WTC11 (cell line): ENCODE measurements around the gene RBM20. TPM values are rescaled to one million over a fixed set of nuclear protein-coding genes. Genes with fewer than 3 reads are reported as not detected.

Source experiments
- ATAC-seq: fragments of 200-7000 bp; cut with Tn5 transposase; 2 replicates; pipeline ENCODE4 v1.10.0; 2021; ENCODE audit warnings: mild to moderate bottlenecking, moderate library complexity
- CTCF ChIA-PET: fragments of 300-600 bp; sonication (Branson Sonifier 250); formaldehyde crosslinking; loops from one replicate; lab custom pipeline; 2021; ENCODE audit warnings: antibody characterized with exemption; lab: Charles Lee
- POLR2A ChIA-PET: fragments of 350-600 bp; sonication (Branson Sonifier 250); formaldehyde crosslinking; loops from one replicate; lab custom pipeline; 2021; ENCODE audit warnings: antibody characterized with exemption; lab: Charles Lee
- DNase-seq: peaks from one replicate; pipeline ENCODE4 v3.0.0; 2021; ENCODE audit warnings: low spot score
- H3K27ac Mint-ChIP-seq: 2 replicates; pipeline ENCODE4 v1.8.0; 2021; ENCODE audit warnings: mixed read lengths
- H3K27me3 Mint-ChIP-seq: 2 replicates; pipeline ENCODE4 v1.8.0; 2021; ENCODE audit warnings: low read depth, mild to moderate bottlenecking, moderate library complexity, mixed read lengths
- H3K36me3 Mint-ChIP-seq: 2 replicates; pipeline ENCODE4 v1.8.0; 2021; ENCODE audit warnings: mixed read lengths
- H3K4me1 Mint-ChIP-seq: 2 replicates; pipeline ENCODE4 v1.8.0; 2022; ENCODE audit warnings: mixed read lengths
- H3K4me3 Mint-ChIP-seq: 2 replicates; pipeline ENCODE4 v1.8.0; 2021; ENCODE audit warnings: mild to moderate bottlenecking, moderate library complexity, mixed read lengths
- H3K9me3 Mint-ChIP-seq: 2 replicates; pipeline ENCODE4 v1.8.0; 2021; ENCODE audit warnings: mixed read lengths
- CBFB ChIP-seq: sonication (generic); formaldehyde crosslinking; IDR thresholded peaks from 2 replicates; pipeline ENCODE4 v1.8.1; 2022; ENCODE audit warnings: mild to moderate bottlenecking, low read depth, missing genetic modification reagents
- ELF4 ChIP-seq: sonication (generic); formaldehyde crosslinking; IDR thresholded peaks from 2 replicates; pipeline ENCODE4 v1.8.1; 2022; ENCODE audit warnings: low read depth, mild to moderate bottlenecking, moderate library complexity, missing genetic modification reagents
- EMX1 ChIP-seq: fragments of 250-450 bp; sonication (Bioruptor Pico); IDR thresholded peaks from 2 replicates; pipeline ENCODE4 v1.8.0; 2021; ENCODE audit warnings: mild to moderate bottlenecking
- GRHL2 ChIP-seq: fragments of 250-450 bp; sonication (Bioruptor Pico); IDR thresholded peaks from 2 replicates; pipeline ENCODE4 v1.8.0; 2022; ENCODE audit warnings: mild to moderate bottlenecking, moderate library complexity; ENCODE audit not compliant: insufficient replicate concordance, severe bottlenecking
- GTF2I ChIP-seq: fragments of 250-450 bp; sonication (Bioruptor Pico); conservative IDR thresholded peaks from 2 replicates; pipeline ENCODE4 v1.4.0; 2021; ENCODE audit warnings: mild to moderate bottlenecking
- KAT7 ChIP-seq: sonication (generic); formaldehyde crosslinking; IDR thresholded peaks from 2 replicates; pipeline ENCODE4 v1.8.1; 2023; ENCODE audit warnings: missing genetic modification reagents, mild to moderate bottlenecking, borderline replicate concordance
- MXD4 ChIP-seq: fragments of 250-450 bp; sonication (Bioruptor Pico); IDR thresholded peaks from 2 replicates; pipeline ENCODE4 v1.8.0; 2021; ENCODE audit warnings: mild to moderate bottlenecking, moderate library complexity, borderline replicate concordance
- OVOL2 ChIP-seq: fragments of 250-450 bp; sonication (Bioruptor Pico); IDR thresholded peaks from 2 replicates; pipeline ENCODE4 v1.9.0; 2021; ENCODE audit warnings: mild to moderate bottlenecking, borderline replicate concordance
- RELA ChIP-seq: sonication (generic); formaldehyde crosslinking; IDR thresholded peaks from 2 replicates; pipeline ENCODE4 v1.8.1; 2022; ENCODE audit warnings: missing genetic modification reagents, mild to moderate bottlenecking, borderline replicate concordance
- SMAD3 ChIP-seq: sonication (generic); formaldehyde crosslinking; IDR thresholded peaks from 2 replicates; pipeline ENCODE4 v1.8.0; 2022; ENCODE audit warnings: missing genetic modification reagents, mild to moderate bottlenecking, borderline replicate concordance
- SP1 ChIP-seq: sonication (generic); formaldehyde crosslinking; conservative IDR thresholded peaks from 2 replicates; pipeline ENCODE4 v1.8.1; 2022; ENCODE audit warnings: missing genetic modification reagents
- ZNF138 ChIP-seq: sonication (generic); formaldehyde crosslinking; conservative IDR thresholded peaks from 2 replicates; pipeline ENCODE4 v1.8.1; 2022; ENCODE audit warnings: mild to moderate bottlenecking, moderate library complexity, missing genetic modification reagents
- ZNF219 ChIP-seq: sonication (generic); formaldehyde crosslinking; IDR thresholded peaks from 2 replicates; pipeline ENCODE4 v1.8.0; 2023; ENCODE audit warnings: missing genetic modification reagents, mild to moderate bottlenecking, borderline replicate concordance
- ZNF671 ChIP-seq: fragments of 250-450 bp; sonication (Bioruptor Pico); IDR thresholded peaks from 2 replicates; pipeline ENCODE4 v1.8.0; 2021; ENCODE audit warnings: mild to moderate bottlenecking
- total RNA-seq: library from RNA; stranded (reverse); gene quantifications from 3 replicates; pipeline ENCODE4 v1.2.3, GENCODE V29; 2021
- TF ChIP-seq, protein P1 (sequence below): sonication (generic); formaldehyde crosslinking; IDR thresholded peaks from 2 replicates; pipeline ENCODE4 v1.8.1; 2022; ENCODE audit warnings: mild to moderate bottlenecking, missing genetic modification reagents, moderate library complexity, borderline replicate concordance
- TF ChIP-seq, protein P2 (sequence below): sonication (generic); formaldehyde crosslinking; IDR thresholded peaks from 2 replicates; pipeline ENCODE4 v1.8.0; 2022; ENCODE audit warnings: mild to moderate bottlenecking, missing genetic modification reagents
- TF ChIP-seq, protein P3 (sequence below): fragments of 250-450 bp; sonication (Bioruptor Pico); IDR thresholded peaks from 2 replicates; pipeline ENCODE4 v1.9.0; 2021; ENCODE audit warnings: mild to moderate bottlenecking
- TF ChIP-seq, protein P4 (sequence below): fragments of 250-450 bp; sonication (Bioruptor Pico); IDR thresholded peaks from 2 replicates; pipeline ENCODE4 v1.9.0; 2021; ENCODE audit warnings: mild to moderate bottlenecking, borderline replicate concordance
- TF ChIP-seq, protein P5 (sequence below): sonication (generic); formaldehyde crosslinking; IDR thresholded peaks from 2 replicates; pipeline ENCODE4 v1.8.1; 2022; ENCODE audit warnings: low read depth, mild to moderate bottlenecking, moderate library complexity, missing genetic modification reagents, borderline replicate concordance

RBM20 gene
- total RNA-seq, 1 experiment from 2014 or later, result 0.52 TPM

DNA sequence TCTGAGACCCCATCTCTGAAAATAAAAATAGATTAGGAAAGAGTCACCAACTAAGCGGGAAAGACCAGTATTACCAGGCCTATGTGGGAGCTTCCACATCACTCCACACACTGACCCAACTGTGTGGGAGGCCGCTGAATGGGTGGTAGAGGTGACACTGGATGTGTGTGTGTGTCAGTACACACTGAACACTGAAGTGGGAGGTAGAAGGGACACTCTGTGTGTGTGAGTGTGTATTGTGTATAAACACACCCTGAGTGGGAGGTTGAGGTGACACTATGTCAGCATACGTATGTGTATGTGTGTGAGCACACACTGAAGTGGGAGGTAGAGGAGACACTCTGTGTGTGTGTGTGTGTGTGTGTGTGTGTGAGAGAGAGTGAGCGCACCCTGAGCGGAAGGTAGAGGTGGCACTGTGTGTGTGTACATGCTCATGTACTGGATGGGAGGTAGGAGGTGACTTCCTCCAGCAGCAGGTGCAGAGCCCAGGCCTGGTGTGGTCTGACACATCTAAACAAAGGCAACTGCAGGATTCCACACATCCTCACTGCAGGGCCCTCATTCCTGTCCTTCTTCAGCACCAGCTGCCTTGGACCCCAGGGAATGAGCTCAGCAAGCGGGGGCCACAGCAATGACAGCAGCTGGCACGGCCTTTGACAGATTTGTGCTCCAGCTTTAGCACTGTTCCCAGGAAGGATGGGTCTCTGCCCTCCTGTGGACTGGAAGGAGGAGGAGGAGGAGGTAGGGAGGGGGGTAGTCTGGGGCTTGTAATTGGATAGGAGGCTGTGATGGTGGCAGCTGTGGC is 26.5 kb upstream of the RBM20 start:
- ChIA-PET POLR2A (no interaction called here), CTCF (interaction anchor here (1.8 kb wide), 1 partner anchor 7 kb away, joined by 8 read pairs; no protein-coding TSS in a partner anchor)
- DNase-seq, result no peak
- TF ChIP-seq OVOL2 (CRISPR knock-in tag), result no peak
- Mint-ChIP-seq H3K27me3 (no peaks in the 10 kb centered on the region; the same call in 1 of the 2 replicates), H3K4me1 (no peaks in the 10 kb centered on the region), H3K36me3 (no peaks in the 10 kb centered on the region), H3K27ac (no peak overlapping the region), H3K4me3 (no peak overlapping the region), H3K9me3 (peaks cover 7% of the 10 kb centered on the region; the same call in 1 of the 2 replicates)
- ATAC-seq, result no peak; the same call in 1 of the 2 replicates

DNA sequence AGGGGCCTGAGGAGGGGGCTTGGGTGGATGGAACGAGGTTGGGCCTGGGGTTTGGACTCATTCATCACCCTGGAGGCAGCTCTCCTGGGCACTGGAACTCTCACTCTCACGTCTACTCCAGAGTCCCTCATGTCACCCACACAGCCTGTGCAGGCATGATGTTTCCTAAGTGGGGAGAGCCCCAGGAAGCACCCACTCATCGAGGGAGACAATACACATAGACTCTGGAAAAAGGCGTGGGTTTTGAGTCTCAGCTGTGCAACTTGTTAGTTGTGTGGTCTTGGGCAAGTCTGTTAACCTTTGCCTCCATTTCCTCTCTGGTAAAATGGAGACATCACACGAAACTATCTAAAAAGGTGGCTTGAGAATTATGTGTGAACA is 25.9 kb upstream of the RBM20 start:
- no peaks in the 10 kb centered on the region; the same call in none of the 2 replicates for H3K27me3 Mint-ChIP-seq
- no peak for ATAC-seq
- no peaks in the 10 kb centered on the region for H3K36me3 Mint-ChIP-seq
- no peaks in the 10 kb centered on the region for H3K4me1 Mint-ChIP-seq
- DNase-seq, result no peak
- POLR2A ChIA-PET, result no interaction called here
- H3K4me3 Mint-ChIP-seq, result no peak overlapping the region
- peaks cover 8% of the 10 kb centered on the region; the same call in 1 of the 2 replicates for H3K9me3 Mint-ChIP-seq
- TF ChIP-seq KAT7 (CRISPR knock-in tag) (no peak), ELF4 (no peak), CBFB (CRISPR knock-in tag) (no peak), SMAD3 (no peak), GTF2I (CRISPR knock-in tag) (no peak), EMX1 (CRISPR knock-in tag) (no peak), ZNF138 (CRISPR knock-in tag) (no peak), RELA (no peak)
- TF ChIP-seq, protein P1, sequence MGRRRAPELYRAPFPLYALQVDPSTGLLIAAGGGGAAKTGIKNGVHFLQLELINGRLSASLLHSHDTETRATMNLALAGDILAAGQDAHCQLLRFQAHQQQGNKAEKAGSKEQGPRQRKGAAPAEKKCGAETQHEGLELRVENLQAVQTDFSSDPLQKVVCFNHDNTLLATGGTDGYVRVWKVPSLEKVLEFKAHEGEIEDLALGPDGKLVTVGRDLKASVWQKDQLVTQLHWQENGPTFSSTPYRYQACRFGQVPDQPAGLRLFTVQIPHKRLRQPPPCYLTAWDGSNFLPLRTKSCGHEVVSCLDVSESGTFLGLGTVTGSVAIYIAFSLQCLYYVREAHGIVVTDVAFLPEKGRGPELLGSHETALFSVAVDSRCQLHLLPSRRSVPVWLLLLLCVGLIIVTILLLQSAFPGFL (CRISPR knock-in tag), result no peak
- TF ChIP-seq, protein P2, sequence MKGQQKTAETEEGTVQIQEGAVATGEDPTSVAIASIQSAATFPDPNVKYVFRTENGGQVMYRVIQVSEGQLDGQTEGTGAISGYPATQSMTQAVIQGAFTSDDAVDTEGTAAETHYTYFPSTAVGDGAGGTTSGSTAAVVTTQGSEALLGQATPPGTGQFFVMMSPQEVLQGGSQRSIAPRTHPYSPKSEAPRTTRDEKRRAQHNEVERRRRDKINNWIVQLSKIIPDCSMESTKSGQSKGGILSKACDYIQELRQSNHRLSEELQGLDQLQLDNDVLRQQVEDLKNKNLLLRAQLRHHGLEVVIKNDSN (CRISPR knock-in tag), result no peak
- CTCF ChIA-PET, result interaction anchor here (1.8 kb wide), 1 partner anchor 8 kb away, joined by 8 read pairs; no protein-coding TSS in a partner anchor
- no peak overlapping the region for H3K27ac Mint-ChIP-seq

DNA sequence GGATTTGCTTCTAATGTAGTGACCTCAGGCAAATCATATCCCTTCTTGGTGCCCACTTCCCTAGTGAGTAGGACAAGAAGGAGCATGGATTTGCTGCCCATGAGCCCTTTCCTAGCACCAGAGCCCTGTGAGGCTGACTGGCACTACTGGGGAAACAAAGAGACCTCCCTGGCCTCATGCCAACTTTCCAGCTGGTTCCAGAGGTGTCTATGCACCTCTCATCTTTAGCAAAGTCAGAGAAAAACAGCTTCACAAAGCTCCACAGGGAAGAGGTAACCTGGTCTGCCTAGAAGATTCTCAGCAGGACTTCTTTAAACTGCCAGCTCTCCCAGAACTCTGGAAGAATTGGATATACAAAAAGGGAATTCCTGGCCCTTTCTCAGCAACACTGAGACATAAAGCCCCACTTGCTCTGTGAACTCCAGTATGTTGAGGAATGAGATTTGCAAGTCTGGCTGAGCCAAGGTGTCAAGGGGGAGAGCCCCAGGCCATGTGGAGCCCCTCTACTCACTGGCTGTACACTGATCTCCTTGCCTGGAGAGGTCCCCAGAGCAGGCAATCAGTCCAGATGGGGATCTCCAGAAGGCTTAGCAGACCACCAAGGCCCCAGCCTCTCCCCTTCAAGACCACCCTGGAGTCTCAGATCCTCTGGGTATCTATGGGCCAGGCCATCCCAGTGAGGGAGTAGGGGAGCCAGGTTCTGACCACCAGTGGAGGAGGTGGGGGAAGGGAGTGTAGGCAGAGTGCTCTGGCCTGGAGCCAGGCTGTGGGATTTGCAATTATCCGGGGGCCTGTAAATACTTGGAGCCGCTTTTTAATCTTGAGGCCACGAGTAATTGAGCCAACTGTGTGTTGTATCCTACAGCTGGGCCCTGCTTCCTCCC is 24.4 kb upstream of the RBM20 start:
- no peak overlapping the region for H3K27ac Mint-ChIP-seq
- H3K36me3 Mint-ChIP-seq, result no peaks in the 10 kb centered on the region
- no peak for DNase-seq
- TF ChIP-seq MXD4 (CRISPR knock-in tag), result no peak
- TF ChIP-seq, protein P3, sequence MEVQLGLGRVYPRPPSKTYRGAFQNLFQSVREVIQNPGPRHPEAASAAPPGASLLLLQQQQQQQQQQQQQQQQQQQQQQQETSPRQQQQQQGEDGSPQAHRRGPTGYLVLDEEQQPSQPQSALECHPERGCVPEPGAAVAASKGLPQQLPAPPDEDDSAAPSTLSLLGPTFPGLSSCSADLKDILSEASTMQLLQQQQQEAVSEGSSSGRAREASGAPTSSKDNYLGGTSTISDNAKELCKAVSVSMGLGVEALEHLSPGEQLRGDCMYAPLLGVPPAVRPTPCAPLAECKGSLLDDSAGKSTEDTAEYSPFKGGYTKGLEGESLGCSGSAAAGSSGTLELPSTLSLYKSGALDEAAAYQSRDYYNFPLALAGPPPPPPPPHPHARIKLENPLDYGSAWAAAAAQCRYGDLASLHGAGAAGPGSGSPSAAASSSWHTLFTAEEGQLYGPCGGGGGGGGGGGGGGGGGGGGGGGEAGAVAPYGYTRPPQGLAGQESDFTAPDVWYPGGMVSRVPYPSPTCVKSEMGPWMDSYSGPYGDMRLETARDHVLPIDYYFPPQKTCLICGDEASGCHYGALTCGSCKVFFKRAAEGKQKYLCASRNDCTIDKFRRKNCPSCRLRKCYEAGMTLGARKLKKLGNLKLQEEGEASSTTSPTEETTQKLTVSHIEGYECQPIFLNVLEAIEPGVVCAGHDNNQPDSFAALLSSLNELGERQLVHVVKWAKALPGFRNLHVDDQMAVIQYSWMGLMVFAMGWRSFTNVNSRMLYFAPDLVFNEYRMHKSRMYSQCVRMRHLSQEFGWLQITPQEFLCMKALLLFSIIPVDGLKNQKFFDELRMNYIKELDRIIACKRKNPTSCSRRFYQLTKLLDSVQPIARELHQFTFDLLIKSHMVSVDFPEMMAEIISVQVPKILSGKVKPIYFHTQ (CRISPR knock-in tag), result no peak
- TF ChIP-seq, protein P4, sequence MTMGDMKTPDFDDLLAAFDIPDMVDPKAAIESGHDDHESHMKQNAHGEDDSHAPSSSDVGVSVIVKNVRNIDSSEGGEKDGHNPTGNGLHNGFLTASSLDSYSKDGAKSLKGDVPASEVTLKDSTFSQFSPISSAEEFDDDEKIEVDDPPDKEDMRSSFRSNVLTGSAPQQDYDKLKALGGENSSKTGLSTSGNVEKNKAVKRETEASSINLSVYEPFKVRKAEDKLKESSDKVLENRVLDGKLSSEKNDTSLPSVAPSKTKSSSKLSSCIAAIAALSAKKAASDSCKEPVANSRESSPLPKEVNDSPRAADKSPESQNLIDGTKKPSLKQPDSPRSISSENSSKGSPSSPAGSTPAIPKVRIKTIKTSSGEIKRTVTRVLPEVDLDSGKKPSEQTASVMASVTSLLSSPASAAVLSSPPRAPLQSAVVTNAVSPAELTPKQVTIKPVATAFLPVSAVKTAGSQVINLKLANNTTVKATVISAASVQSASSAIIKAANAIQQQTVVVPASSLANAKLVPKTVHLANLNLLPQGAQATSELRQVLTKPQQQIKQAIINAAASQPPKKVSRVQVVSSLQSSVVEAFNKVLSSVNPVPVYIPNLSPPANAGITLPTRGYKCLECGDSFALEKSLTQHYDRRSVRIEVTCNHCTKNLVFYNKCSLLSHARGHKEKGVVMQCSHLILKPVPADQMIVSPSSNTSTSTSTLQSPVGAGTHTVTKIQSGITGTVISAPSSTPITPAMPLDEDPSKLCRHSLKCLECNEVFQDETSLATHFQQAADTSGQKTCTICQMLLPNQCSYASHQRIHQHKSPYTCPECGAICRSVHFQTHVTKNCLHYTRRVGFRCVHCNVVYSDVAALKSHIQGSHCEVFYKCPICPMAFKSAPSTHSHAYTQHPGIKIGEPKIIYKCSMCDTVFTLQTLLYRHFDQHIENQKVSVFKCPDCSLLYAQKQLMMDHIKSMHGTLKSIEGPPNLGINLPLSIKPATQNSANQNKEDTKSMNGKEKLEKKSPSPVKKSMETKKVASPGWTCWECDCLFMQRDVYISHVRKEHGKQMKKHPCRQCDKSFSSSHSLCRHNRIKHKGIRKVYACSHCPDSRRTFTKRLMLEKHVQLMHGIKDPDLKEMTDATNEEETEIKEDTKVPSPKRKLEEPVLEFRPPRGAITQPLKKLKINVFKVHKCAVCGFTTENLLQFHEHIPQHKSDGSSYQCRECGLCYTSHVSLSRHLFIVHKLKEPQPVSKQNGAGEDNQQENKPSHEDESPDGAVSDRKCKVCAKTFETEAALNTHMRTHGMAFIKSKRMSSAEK, result no peak
- TF ChIP-seq ZNF219 (CRISPR knock-in tag), result no peak
- no peak for TF ChIP-seq ZNF671
- TF ChIP-seq, protein P5, sequence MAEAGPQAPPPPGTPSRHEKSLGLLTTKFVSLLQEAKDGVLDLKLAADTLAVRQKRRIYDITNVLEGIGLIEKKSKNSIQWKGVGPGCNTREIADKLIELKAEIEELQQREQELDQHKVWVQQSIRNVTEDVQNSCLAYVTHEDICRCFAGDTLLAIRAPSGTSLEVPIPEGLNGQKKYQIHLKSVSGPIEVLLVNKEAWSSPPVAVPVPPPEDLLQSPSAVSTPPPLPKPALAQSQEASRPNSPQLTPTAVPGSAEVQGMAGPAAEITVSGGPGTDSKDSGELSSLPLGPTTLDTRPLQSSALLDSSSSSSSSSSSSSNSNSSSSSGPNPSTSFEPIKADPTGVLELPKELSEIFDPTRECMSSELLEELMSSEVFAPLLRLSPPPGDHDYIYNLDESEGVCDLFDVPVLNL (CRISPR knock-in tag), result no peak
- no peak for TF ChIP-seq SP1 (CRISPR knock-in tag)
- no peak for TF ChIP-seq GRHL2
- CTCF ChIA-PET, result interaction anchor here (1.6 to 1.8 kb wide), 2 partner anchors 9 to 61 kb away, joined by 5 to 8 read pairs; no protein-coding TSS in a partner anchor
- H3K4me1 Mint-ChIP-seq, result no peaks in the 10 kb centered on the region
- peaks cover 2% of the 10 kb centered on the region for H3K27me3 Mint-ChIP-seq
- POLR2A ChIA-PET, result no interaction called here
- ATAC-seq, result peak; percentile 43; the same call in 1 of the 2 replicates
- H3K4me3 Mint-ChIP-seq, result no peak overlapping the region
- peaks cover 10% of the 10 kb centered on the region; the same call in 1 of the 2 replicates for H3K9me3 Mint-ChIP-seq
